GM12892 (cell line): ENCODE results near the gene COTL1.

Source experiments
- DNase-seq: peaks from one replicate; pipeline ENCODE4 v3.0.0; 2011; ENCODE audit not compliant: insufficient read length
- FAIRE-seq: peaks from 2 replicates; lab custom pipeline; 2011; peaks lifted over from hg19 to GRCh38; lab: Jason Lieb, UNC
- POLR2A ChIP-seq: IDR thresholded peaks from 2 replicates; pipeline ENCODE4 v1.6.1; 2011; ENCODE audit warnings: low read depth, low read length, control low read depth
- POLR2AphosphoS5 ChIP-seq: IDR thresholded peaks from 2 replicates; pipeline ENCODE4 v1.6.1; 2011; ENCODE audit warnings: low read depth, low read length, control low read depth
- TAF1 ChIP-seq: IDR thresholded peaks from 2 replicates; pipeline ENCODE4 v1.6.1; 2011; ENCODE audit warnings: low read depth, mild to moderate bottlenecking, control low read depth, low read length, borderline replicate concordance

COTL1 gene

DNA sequence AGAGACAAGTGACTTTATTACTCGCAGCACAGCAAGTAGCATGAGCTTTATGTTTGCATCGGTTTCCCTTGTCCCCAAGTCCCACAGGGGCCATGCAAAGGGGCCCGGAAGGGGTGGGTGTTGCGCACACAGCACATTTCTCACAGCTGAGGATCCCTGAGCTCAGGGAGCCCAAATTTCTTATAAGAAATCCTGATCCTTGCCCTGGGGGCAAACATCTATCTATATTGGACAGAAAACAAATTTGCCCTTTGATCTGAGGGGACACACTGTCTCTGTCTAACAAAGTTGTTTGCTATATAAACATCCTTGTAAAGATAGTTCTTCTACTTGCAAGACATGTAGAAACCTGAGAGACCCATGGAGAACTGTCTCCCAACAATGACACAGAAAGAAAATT lies 77.7 kb downstream of the COTL1 start:
- FAIRE-seq, result no peak
- TF ChIP-seq POLR2A (no peak), TAF1 (no peak), POLR2AphosphoS5 (no peak)
- no peak for DNase-seq

DNA sequence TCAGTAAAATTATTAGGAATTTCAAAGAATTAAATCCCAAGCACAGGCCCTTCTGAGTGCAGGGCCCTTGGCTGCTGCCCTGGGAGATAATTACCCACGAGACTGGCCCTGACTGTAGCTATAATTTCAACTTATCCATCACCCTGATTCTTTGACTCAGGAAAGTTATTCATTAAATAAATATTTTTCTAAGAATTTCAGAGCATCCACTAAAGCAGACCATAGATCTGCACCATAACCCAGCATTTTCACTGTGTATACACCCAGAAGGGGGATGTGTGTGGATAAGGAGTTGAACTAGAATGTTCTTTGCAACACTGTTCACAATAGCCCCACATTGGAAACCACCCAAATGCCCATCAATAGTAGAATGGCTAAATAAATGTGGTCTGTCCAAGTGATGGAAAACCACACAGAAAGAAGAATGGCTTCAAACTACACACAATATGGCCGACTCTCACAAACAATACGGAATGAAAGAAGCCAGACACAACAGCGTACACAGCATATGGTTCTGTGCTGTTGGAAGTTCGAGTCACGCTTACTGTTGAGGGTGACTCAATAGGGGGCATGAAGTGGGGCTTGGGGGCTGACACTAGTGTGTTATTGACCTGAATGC lies 79.5 kb downstream of the COTL1 start:
- DNase-seq, result no peak
- no peak for TF ChIP-seq POLR2AphosphoS5
- TF ChIP-seq TAF1, result no peak
- no peak for TF ChIP-seq POLR2A
- no peak for FAIRE-seq

DNA sequence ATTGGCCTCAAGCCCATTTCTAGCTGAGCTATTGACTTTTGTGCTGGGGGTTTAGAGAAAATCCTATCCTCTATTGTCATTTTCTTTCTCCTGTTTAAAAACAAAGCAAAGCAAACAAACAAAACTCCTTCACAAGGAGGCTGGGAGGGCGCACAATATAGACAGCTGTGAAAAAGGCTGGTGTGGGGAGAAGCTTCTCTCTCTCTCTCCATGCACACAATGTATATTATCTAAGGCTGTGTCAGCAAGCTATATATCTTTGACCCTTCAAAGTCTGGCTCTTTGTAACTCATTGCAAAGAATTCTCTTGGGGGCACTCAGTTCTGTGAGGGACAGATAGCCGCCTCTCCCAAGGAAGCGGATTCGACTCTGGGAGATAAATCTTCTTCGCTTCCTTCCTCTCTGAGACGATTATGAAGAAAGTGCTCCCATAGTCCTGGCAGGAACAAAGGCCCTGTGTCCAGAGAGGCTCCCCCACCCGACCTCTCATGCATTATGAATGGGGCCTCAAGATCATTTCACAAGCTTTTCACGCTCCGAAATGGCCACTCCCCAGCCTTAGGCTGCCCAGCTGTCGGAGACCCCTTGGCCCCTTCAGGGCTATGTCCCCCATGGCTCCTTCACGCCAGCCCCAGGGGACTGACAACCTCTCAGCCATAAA lies 80.3 kb downstream of the COTL1 start:
- TF ChIP-seq TAF1, result no peak
- TF ChIP-seq POLR2A, result no peak
- no peak for TF ChIP-seq POLR2AphosphoS5
- FAIRE-seq (no peak), DNase-seq (no peak)

DNA sequence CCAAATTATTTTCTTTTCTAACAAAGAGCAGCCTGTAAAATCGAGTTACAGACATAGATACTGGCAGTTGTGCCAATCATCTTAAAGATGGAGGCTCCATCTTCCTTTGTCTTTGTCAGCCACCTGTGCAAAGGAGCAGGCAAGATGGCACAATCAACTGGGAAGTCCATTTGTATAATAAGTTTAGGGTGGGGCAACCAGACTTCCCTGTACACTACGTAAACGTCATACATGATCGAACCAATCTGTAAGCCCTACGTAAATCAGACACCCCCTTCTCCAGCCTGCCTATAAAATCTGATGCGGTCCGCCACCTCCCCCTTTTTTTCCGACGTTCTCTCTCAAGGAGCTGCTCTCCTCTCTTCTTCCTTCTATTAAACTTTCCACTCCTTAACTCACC lies 82.0 kb downstream of the COTL1 start:
- FAIRE-seq (no peak), DNase-seq (no peak)
- TF ChIP-seq POLR2A, result no peak
- TF ChIP-seq POLR2AphosphoS5, result no peak
- no peak for TF ChIP-seq TAF1

DNA sequence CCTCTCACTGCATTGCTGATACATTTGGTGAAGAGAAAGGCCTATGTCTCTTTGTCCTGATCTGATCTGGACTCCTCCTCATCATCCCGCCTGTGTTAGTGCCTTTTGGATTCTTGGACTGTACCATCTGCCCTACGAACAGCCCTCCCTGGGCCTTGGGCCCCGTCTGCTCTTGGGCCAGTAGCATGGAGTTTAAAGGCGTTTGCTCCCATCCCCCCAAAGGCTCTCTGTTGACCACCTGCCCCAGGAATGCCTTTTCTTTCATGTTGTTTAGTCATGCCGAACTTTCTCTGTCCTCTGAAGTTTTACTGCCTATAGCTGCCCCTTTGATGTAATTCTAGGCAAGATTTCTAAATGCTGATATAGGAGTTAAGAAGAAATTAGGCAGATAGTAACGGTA lies 82.5 kb downstream of the COTL1 start:
- no peak for FAIRE-seq
- TF ChIP-seq POLR2AphosphoS5, result no peak
- no peak for TF ChIP-seq POLR2A
- TF ChIP-seq TAF1, result no peak
- DNase-seq, result no peak

DNA sequence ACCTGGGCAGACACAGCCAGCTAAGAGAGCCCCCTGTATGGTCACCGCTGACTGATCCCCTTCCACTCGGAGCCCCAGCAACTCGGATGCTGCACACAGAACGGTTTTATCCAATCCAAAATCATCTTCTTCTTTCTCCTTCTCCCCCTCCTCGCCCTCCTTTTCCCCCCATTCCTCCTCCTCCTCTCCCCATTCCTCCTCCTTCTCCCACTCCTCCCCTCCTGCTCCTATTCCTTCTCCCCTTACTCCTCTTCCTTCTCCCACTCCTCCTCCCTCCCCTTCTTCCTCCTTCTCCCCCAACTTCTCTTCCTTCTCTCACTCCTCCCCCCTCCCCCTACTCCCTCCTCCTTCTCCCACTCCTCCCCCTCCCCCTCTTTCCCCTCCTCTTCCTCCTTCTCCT lies 83.1 kb downstream of the COTL1 start:
- no peak for DNase-seq
- no peak for TF ChIP-seq TAF1
- TF ChIP-seq POLR2A, result no peak
- TF ChIP-seq POLR2AphosphoS5, result no peak
- FAIRE-seq, result no peak

DNA sequence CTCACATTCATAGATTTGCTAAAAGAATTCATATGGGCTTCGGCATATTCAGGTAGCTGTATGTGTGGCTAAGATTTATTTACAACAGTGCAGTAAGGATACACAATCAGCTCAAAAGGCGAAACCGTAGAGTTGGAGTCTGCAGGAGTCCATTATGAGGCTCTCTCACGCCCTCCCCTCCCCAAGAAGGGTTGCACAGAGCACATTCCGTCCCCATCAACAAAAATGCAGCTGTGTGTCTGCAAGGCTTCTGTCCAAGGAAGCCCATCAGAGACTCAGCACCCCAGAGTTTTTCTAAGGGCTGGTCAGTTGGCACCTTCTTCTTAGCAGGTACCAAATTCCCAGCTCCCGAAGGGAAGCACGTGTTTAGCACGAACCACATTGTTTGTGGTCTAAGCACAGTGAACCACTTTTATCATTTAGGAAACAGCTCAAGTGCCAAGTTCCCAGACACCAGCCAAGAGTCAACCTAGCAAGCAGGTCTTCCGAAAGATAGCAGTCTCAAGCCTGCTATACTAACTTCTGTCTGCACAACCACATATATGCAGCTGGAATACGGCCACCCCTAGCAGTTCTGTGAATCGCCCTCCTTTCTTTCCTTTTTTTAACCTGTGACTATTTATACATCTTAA lies 84.9 kb downstream of the COTL1 start:
- no peak for FAIRE-seq
- no peak for TF ChIP-seq POLR2A
- no peak for TF ChIP-seq POLR2AphosphoS5
- TF ChIP-seq TAF1, result no peak
- no peak for DNase-seq

DNA sequence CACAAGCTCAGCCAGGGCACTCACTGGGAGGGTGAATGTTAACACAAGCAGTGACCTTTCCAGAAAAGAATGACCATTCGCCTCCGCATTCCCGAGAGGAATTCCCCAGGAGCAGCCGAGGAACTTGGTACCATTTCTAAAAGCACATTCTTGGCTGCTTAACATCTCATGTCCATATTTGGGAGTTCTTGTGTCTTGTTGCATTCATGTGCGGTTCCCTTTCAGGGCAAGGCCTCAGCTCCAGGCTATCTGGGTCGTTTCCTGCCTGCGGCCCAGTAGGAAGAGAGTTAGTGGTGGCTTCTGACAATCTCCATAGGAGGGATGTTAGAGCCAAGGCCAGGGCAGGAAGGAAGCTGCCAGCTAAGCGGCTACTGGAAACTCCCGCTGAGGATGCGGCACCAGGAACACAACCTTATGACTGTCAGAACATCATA lies 85.6 kb downstream of the COTL1 start:
- DNase-seq, result no peak

DNA sequence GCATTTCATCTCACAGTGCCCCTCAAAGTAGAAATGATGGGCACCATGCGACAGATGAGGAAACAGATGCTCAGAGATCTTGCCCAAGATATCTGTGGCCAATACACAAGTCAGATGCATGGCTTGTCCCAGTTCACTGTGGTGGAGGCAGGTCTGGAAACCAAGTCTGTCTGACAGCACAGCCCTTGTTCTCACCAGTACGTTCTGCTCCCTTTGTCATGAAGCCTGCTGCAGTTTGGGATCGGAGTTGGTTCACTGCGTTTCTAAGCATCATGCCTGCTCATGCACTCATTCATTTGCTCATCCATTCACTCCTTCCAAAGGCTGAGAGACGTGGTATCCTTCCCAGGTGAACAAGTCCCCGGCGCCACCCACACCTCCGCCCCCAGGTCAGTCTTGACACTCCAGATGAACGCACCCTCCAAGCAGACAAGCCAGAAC lies 86.2 kb downstream of the COTL1 start:
- FAIRE-seq (no peak), DNase-seq (no peak)
- no peak for TF ChIP-seq POLR2AphosphoS5
- no peak for TF ChIP-seq POLR2A
- TF ChIP-seq TAF1, result no peak

More for the DNA sequence above, 85.6 kb downstream of the COTL1 start:
- FAIRE-seq, result no peak
- TF ChIP-seq TAF1, result no peak
- TF ChIP-seq POLR2A, result no peak
- TF ChIP-seq POLR2AphosphoS5, result no peak

DNA sequence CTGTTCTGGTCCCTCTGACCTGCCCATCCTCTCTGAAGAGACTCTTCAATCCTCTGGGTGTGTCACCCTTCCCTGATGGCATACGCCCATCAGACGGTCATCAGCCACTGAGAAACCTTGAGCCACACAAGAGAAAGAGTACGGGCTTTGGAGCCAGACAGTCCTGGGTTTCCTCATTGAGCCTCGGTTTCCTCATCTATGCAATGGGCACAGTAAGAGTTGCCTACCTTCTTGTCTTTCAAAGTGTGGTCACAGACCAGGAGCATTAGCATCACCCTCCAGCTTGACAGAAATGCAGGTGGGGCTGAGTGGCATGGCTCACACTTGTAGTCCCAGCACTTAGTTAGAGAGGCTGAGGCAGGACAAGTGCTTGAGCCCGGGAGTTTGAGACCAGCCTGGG lies 87.3 kb downstream of the COTL1 start:
- FAIRE-seq, result no peak
- DNase-seq, result no peak
- TF ChIP-seq TAF1, result no peak
- no peak for TF ChIP-seq POLR2A
- TF ChIP-seq POLR2AphosphoS5, result no peak

DNA sequence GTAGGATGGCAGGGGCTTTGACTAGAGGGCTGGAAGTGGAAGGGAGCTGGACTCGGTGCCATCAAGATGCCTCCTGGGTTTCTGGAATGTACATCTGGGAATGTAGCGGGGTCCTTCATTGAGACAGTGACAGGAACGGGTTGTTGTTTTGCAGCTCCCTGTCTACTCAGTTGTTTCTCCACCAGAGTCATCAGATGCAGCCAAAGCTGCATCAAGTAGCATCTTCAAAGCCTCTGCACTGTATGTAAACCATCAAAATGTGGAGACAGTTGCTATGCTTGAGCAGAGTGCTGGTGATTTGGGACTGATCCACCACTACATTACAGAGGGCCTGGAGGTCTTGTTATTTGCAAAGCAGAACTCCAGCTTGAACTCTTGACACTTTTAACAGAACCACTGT lies 88.3 kb downstream of the COTL1 start:
- FAIRE-seq, result no peak

More for the DNA sequence above, 88.3 kb downstream of the COTL1 start:
- TF ChIP-seq POLR2AphosphoS5 (no peak), TAF1 (no peak), POLR2A (no peak)
- DNase-seq, result no peak
